ENCODE measurements around the gene MUC6. TPM values are rescaled to one million over a fixed set of nuclear protein-coding genes. Genes with fewer than 3 reads are reported as not detected.

The MUC6 gene
- total RNA-seq, 1 experiment from 2014 or later, result 0.49 TPM

GRCh38 chr11:1082346-1082727 is 45.8 kb upstream of the MUC6 start:
- BruUV-seq (replicated peaks), result no TSS peak
- DNase-seq (ENCODE audit: low read depth, low spot score), result no peak
- TF ChIP-seq SIN3A (IDR thresholded peaks at IDR 0.05; ENCODE audit: borderline replicate concordance, insufficient read depth, low read depth, low read length) (no peak), TCF7L2 (IDR thresholded peaks at IDR 0.05; ENCODE audit: low read depth, low read length) (no peak), REST (IDR thresholded peaks at IDR 0.05; ENCODE audit: insufficient read depth in 1 of 2, low read depth in 2 of 2, low read length in 1 of 2) (no peak), POLR2AphosphoS5 (IDR thresholded peaks at IDR 0.05; ENCODE audit: low read depth, low read length) (no peak)
- TF ChIP-seq, protein P1, sequence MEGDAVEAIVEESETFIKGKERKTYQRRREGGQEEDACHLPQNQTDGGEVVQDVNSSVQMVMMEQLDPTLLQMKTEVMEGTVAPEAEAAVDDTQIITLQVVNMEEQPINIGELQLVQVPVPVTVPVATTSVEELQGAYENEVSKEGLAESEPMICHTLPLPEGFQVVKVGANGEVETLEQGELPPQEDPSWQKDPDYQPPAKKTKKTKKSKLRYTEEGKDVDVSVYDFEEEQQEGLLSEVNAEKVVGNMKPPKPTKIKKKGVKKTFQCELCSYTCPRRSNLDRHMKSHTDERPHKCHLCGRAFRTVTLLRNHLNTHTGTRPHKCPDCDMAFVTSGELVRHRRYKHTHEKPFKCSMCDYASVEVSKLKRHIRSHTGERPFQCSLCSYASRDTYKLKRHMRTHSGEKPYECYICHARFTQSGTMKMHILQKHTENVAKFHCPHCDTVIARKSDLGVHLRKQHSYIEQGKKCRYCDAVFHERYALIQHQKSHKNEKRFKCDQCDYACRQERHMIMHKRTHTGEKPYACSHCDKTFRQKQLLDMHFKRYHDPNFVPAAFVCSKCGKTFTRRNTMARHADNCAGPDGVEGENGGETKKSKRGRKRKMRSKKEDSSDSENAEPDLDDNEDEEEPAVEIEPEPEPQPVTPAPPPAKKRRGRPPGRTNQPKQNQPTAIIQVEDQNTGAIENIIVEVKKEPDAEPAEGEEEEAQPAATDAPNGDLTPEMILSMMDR (IDR thresholded peaks at IDR 0.05), result no peak
- Histone ChIP-seq H3K4me3 (ENCODE audit: low read depth in 2 of 2, low read length in 2 of 2) (no peak overlapping the region), H3K27me3 (ENCODE audit: control insufficient read depth, insufficient read depth, low read length) (no peaks in the 10 kb centered on the region; the same call in 1 of the 2 replicates), H3K4me1 (ENCODE audit: control insufficient read depth, insufficient read depth, low read length) (no peaks in the 10 kb centered on the region), H3K27ac (ENCODE audit: low read length) (no peak overlapping the region), H3K36me3 (ENCODE audit: control insufficient read depth, insufficient read depth, low read length) (no peaks in the 10 kb centered on the region), H3K9me3 (ENCODE audit: control insufficient read depth, insufficient read depth, low read depth, low read length) (no peaks in the 10 kb centered on the region)
- in situ Hi-C loops (cut with HindIII; ENCODE audit: low pct_unique_long_range_greater_than_20kb, low sequenced_read_pairs) (no loop called here), intact Hi-C loops (cut with micrococcal nuclease; ENCODE audit: unreplicated experiment) (no loop called here)
- CTCF ChIA-PET, result no interaction called here
- POLR2A ChIA-PET, result no interaction called here
- 0 out of 2 replicates have a peak, but pooled peaks have one; percentile 15 for ATAC-seq

DNA sequence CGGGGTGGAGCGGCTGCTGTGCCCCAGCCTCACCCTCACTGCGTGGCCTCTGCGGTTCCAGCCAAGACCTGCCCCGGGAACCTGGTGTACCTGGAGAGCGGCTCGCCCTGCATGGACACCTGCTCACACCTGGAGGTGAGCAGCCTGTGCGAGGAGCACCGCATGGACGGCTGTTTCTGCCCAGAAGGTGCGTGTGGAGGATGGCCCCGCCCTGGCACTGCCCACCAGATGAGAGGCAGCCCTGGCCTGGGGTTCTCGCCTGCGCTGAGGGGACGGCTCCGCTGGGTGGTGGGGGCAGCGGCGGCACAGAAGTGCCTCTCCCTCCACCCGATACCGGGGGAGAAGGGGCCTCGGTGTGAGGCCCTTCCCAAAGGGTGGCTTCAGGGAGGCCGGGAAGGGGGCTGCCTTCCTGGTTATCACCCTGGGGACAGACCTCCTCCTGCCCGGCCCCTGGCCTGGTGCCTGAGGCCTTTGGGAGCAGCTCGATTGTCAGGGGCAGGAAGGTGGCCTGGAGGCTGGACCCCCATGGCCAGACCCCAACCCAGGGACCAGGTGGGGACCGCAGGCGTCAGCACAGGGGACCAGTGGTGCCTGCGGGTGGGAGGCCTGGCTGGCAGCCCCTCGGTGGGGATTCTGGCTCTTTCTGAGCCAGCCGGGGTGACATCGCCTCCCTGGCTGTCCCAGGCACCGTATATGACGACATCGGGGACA is 45.2 kb upstream of the MUC6 start:
- BruUV-seq (replicated peaks), result no TSS peak
- Histone ChIP-seq H3K4me3 (ENCODE audit: low read depth in 2 of 2, low read length in 2 of 2) (no peak overlapping the region), H3K9me3 (ENCODE audit: control insufficient read depth, insufficient read depth, low read depth, low read length) (no peaks in the 10 kb centered on the region), H3K4me1 (ENCODE audit: control insufficient read depth, insufficient read depth, low read length) (no peaks in the 10 kb centered on the region), H3K27me3 (ENCODE audit: control insufficient read depth, insufficient read depth, low read length) (no peaks in the 10 kb centered on the region; the same call in 1 of the 2 replicates), H3K36me3 (ENCODE audit: control insufficient read depth, insufficient read depth, low read length) (no peaks in the 10 kb centered on the region), H3K27ac (ENCODE audit: low read length) (no peak overlapping the region)
- TF ChIP-seq SIN3A (IDR thresholded peaks at IDR 0.05; ENCODE audit: borderline replicate concordance, insufficient read depth, low read depth, low read length), result no peak
- TF ChIP-seq, protein P1 (IDR thresholded peaks at IDR 0.05), result no peak
- in situ Hi-C loops (cut with HindIII; ENCODE audit: low pct_unique_long_range_greater_than_20kb, low sequenced_read_pairs), result no loop called here
- ATAC-seq (no peak), DNase-seq (ENCODE audit: low read depth, low spot score) (no peak)
- ChIA-PET POLR2A (no interaction called here), CTCF (no interaction called here)
- intact Hi-C loops (cut with micrococcal nuclease; ENCODE audit: unreplicated experiment), result no loop called here
